Measurements from ENCODE around the gene SEMA6B. TPM values are rescaled to one million over a fixed set of nuclear protein-coding genes. Genes with fewer than 3 reads are reported as not detected.

The SEMA6B gene
- total and polyA plus RNA-seq, 2 donors (not counting 3 experiments of a cell fraction or from before 2014, with no cell fraction given) = 97.8 to 176 TPM

- ChIA-PET CTCF (interaction anchor here (0.8 to 5.7 kb wide), 10 partner anchors 8 to 63 kb away, joined by 3 to 75 read pairs (median 6); partner anchors contain the start of genes SEMA6B and TNFAIP8L1), POLR2A (interaction anchor here (0.6 kb wide), 1 partner anchor 21 kb away, joined by 3 read pairs; no protein-coding TSS in a partner anchor)
- no peaks in the 10 kb centered on the region for H3K9me1 ChIP-seq (replicated peaks; ENCODE audit: control insufficient read depth, extremely low read depth, insufficient read depth, low read length)
- peaks cover 0 to 11% of the 10 kb centered on the region in 2 experiments for H3K36me3 ChIP-seq (ENCODE audit: control insufficient read depth in 2 of 2, extremely low read depth in 1 of 2, insufficient read depth in 2 of 2, low read length in 2 of 2)
- H3K4me2 ChIP-seq (ENCODE audit: insufficient read depth, low read length) = no peak overlapping the region
- no peak overlapping the region for H2AFZ ChIP-seq (ENCODE audit: low read depth, low read length)
- BruUV-seq (replicated peaks) = no TSS peak
- dilution Hi-C loops (cut with MboI; ENCODE audit: extremely low pct_ligation_motif_present, low sequenced_read_pairs) (no loop called here), intact Hi-C loops (cut with micrococcal nuclease) (loop anchor here (5.0 kb wide), 1 partner anchor 145 kb away; the partner anchor contains the start of gene DPP9)
- H3K9me3 ChIP-seq (replicated peaks; ENCODE audit: control insufficient read depth, insufficient read depth, low read length) = no peaks in the 10 kb centered on the region
- no peak for TF ChIP-seq POLR2AphosphoS5 (IDR thresholded peaks at IDR 0.05; ENCODE audit: insufficient read depth, low read depth, low read length)
- no peak for TF ChIP-seq FOS (IDR thresholded peaks at IDR 0.05; ENCODE audit: borderline replicate concordance, insufficient read depth, low read length)
- TF ChIP-seq CTCF (IDR thresholded peaks at IDR 0.05; ENCODE audit: extremely low read depth in 1 of 2, insufficient read depth in 1 of 2, low read depth in 1 of 2, low read length in 2 of 2) = no peak
- no peak for TF ChIP-seq EZH2 (IDR thresholded peaks at IDR 0.05; ENCODE audit: borderline replicate concordance, low read depth, low read length, severe bottlenecking)
- no peak for TF ChIP-seq GATA2 (IDR thresholded peaks at IDR 0.05; ENCODE audit: insufficient read depth, insufficient read length, low read depth, low read length)
- TF ChIP-seq MAX (IDR thresholded peaks at IDR 0.05; ENCODE audit: insufficient read depth, insufficient read length) = no peak
- TF ChIP-seq MYC (IDR thresholded peaks at IDR 0.05; ENCODE audit: low read depth, low read length) = no peak
- TF ChIP-seq JUN (IDR thresholded peaks at IDR 0.05; ENCODE audit: borderline replicate concordance, insufficient read depth, insufficient read length, low read depth) = no peak
- TF ChIP-seq POLR2A (IDR thresholded peaks at IDR 0.05; ENCODE audit: low read depth, low read length) = no peak
- FAIRE-seq (peak; percentile 80), DNase-seq (ENCODE audit: low read depth, low spot score) (no peak)
- no peaks in the 10 kb centered on the region for H3K79me2 ChIP-seq (ENCODE audit: control insufficient read depth, insufficient read depth, low read length)
- H3K27me3 ChIP-seq (ENCODE audit: control insufficient read depth in 2 of 2, insufficient read depth in 2 of 2, low read length in 2 of 2) = no peaks in the 10 kb centered on the region
- H3K9ac ChIP-seq (replicated peaks; ENCODE audit: extremely low read depth, insufficient read depth, low read length) = no peak overlapping the region
- peaks cover 27% of the 10 kb centered on the region for H3K4me1 ChIP-seq (ENCODE audit: control insufficient read depth, extremely low read depth, insufficient read depth, low read length)
- H3K27ac ChIP-seq (ENCODE audit: insufficient read depth, low read depth, low read length) = no peak overlapping the region
- no peaks in the 10 kb centered on the region for H4K20me1 ChIP-seq (replicated peaks; ENCODE audit: control insufficient read depth, extremely low read depth, insufficient read depth, low read length)
- H3K4me3 ChIP-seq (replicated peaks in 1 of 3; ENCODE audit: insufficient read depth in 1 of 3, low read depth in 1 of 3, low read length in 3 of 3) = no peak overlapping the region
Observed at GRCh38 chr19:4577020-4577782, 17.7 kb upstream of the SEMA6B start.

All from endothelial cell of umbilical vein (primary cell).